ENCODE results near the gene NRXN2. TPM values are rescaled to one million over a fixed set of nuclear protein-coding genes. Genes with fewer than 3 reads are reported as not detected.

Gene NRXN2
- total RNA-seq, 1 donor from 2014 or later, result not detected

DNA sequence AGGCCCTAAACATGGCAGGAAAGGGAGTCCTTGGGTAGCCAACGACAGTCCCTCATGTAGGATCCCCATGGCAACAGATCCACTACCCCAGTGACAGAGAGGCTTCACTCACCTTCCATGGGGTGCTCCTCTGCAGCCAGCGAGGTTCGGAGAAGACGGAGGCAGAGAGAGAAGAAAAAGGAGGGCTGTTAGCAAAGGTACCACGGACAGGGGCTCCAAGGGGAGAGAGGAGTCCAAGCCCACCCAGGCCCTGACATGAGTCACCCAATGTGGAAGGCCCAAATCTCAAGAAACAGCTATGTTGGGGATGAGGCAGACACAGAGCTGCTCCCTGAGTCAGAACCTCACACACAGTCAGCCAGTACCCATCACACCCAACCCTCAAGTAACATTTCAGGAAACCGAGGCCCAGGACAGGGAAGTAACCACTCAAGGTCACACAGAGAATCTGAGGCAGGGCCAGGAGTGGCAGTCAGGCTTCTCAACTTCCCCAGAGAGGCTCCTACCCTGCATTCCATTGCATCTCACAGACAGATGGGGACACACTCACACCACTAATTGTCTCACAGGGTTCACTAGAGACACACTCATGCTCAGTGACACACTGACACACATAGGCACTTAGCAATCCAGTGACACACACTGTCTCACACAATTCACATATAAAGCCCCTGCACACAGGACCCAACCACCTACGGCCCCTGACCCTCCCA lies 25.2 kb downstream of the NRXN2 start:
- DNase-seq (ENCODE audit: low read depth) (no peak), FAIRE-seq (peak; percentile 55)
- Histone ChIP-seq H3K36me3 (ENCODE audit: control insufficient read depth, insufficient read depth, low read length) (no peaks in the 10 kb centered on the region), H3K27me3 (ENCODE audit: control insufficient read depth, insufficient read depth, low read length) (peaks cover 16% of the 10 kb centered on the region), H3K4me3 (ENCODE audit: low read depth, low read length) (no peak overlapping the region)
- TF ChIP-seq, protein P1, sequence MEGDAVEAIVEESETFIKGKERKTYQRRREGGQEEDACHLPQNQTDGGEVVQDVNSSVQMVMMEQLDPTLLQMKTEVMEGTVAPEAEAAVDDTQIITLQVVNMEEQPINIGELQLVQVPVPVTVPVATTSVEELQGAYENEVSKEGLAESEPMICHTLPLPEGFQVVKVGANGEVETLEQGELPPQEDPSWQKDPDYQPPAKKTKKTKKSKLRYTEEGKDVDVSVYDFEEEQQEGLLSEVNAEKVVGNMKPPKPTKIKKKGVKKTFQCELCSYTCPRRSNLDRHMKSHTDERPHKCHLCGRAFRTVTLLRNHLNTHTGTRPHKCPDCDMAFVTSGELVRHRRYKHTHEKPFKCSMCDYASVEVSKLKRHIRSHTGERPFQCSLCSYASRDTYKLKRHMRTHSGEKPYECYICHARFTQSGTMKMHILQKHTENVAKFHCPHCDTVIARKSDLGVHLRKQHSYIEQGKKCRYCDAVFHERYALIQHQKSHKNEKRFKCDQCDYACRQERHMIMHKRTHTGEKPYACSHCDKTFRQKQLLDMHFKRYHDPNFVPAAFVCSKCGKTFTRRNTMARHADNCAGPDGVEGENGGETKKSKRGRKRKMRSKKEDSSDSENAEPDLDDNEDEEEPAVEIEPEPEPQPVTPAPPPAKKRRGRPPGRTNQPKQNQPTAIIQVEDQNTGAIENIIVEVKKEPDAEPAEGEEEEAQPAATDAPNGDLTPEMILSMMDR (IDR thresholded peaks at IDR 0.05; ENCODE audit: insufficient read depth, low read length, severe bottlenecking), result no peak

DNA sequence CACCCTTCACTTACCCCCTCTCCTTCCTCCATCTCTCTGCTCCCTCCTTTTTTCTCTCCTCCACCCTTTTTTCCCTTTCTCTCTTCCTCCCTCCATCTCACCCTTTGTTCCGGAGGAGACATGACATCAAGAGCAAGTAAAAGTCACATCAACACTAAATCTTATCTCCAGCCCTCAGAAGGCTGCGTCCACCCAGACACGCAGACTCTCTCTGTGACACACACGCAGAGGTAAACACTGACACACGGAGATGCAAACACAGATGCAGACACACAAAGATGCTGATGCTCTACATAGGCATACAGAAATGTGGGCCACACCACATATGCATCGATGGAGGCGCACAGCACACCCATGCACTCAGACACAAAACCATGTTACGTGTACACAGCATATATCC lies 27.0 kb downstream of the NRXN2 start:
- TF ChIP-seq, protein P1 (IDR thresholded peaks at IDR 0.05; ENCODE audit: insufficient read depth, low read length, severe bottlenecking), result no peak
- FAIRE-seq (no peak), DNase-seq (ENCODE audit: low read depth) (no peak)
- Histone ChIP-seq H3K4me3 (ENCODE audit: low read depth, low read length) (no peak overlapping the region), H3K27me3 (ENCODE audit: control insufficient read depth, insufficient read depth, low read length) (peaks cover 20% of the 10 kb centered on the region), H3K36me3 (ENCODE audit: control insufficient read depth, insufficient read depth, low read length) (no peaks in the 10 kb centered on the region)

DNA sequence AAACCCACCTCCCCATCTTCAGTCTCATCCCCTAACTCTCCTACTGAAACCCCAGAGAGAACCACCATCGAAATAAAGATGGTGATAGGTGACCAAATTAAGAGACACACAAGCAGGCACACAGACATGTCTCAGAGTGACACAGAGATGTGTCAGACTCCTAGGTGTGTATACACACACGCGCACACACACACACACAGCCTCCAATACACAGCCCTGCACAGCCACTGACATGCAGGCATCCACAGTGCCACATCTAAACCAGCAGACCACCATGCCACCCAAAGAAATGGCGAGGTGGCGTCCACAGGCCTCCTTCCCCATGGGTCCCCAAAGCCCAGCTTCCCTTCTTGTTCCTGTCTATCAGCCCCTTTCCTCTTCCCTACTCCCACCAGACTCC lies 27.4 kb downstream of the NRXN2 start:
- TF ChIP-seq, protein P1 (IDR thresholded peaks at IDR 0.05; ENCODE audit: insufficient read depth, low read length, severe bottlenecking), result no peak
- no peak for DNase-seq (ENCODE audit: low read depth)
- FAIRE-seq, result no peak
- H3K36me3 ChIP-seq (ENCODE audit: control insufficient read depth, insufficient read depth, low read length), result no peaks in the 10 kb centered on the region
- H3K27me3 ChIP-seq (ENCODE audit: control insufficient read depth, insufficient read depth, low read length), result peaks cover 22% of the 10 kb centered on the region
- H3K4me3 ChIP-seq (ENCODE audit: low read depth, low read length), result no peak overlapping the region

DNA sequence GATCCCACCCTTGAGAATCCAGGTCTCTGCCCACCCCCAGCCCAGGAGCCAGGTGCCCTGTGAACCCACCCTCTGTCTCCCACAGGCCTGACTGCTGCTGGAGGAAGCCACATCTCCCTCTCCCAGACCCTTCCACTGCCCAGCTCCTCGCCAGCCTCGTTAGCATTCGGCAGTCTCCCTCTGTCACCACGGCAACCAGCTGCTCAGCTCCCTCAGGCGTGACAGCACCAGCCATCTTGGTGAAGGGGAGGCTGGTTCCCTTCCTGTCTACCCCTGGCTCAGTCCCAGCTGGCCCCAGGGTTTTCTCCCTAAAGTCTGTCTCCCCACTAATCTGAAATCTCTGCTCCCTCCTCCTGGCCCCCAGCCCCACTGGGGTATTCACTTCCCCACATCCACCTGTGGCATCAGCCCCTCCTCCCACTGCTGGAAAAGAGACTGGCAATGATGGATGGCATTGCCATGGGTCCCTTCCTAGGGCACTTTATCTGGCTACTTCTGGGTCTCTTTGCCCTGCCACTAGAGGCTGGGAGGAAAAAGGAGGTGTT lies 28.1 kb downstream of the NRXN2 start:
- H3K27me3 ChIP-seq (ENCODE audit: control insufficient read depth, insufficient read depth, low read length), result peaks cover 24% of the 10 kb centered on the region
- DNase-seq (ENCODE audit: low read depth) (no peak), FAIRE-seq (no peak)
- no peak overlapping the region for H3K4me3 ChIP-seq (ENCODE audit: low read depth, low read length)
- H3K36me3 ChIP-seq (ENCODE audit: control insufficient read depth, insufficient read depth, low read length), result no peaks in the 10 kb centered on the region
- TF ChIP-seq, protein P1 (IDR thresholded peaks at IDR 0.05; ENCODE audit: insufficient read depth, low read length, severe bottlenecking), result no peak

DNA sequence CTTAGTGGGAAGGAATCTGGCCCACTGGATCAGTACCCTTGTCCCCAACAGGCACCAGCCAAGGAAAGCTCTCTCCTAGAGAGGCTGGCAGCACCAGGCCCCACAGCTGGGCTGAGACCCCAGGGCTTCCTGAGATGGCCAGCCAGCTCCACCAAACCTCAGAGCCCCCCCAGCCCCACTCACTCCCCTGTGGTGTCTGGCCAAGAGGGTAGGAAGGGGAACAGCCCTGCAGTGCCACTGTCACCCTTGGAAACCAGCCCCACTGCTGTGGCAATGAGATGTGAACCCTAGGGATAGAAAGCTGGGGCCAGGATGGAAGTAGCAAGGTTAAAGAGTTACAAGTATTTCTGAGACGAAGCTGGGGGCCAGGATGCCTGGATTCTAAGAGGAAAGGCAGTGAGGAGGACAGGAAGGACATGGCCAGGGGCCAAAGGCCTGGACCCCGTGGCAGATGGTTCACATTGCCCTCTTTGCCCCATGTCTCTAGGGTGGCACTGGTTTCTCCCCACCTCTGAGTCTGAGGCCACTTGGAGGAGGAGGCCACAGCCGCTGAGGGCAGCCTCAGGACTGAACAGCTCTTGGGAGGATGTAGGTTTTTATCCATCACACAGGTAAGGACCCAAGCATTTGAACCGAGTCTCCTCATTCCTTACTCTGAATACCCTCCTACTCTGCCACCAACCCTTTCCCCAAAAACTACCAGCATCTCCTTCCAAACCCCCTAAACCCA lies 28.8 kb downstream of the NRXN2 start:
- Histone ChIP-seq H3K4me3 (ENCODE audit: low read depth, low read length) (no peak overlapping the region), H3K36me3 (ENCODE audit: control insufficient read depth, insufficient read depth, low read length) (no peaks in the 10 kb centered on the region), H3K27me3 (ENCODE audit: control insufficient read depth, insufficient read depth, low read length) (peaks cover 24% of the 10 kb centered on the region)
- FAIRE-seq (no peak), DNase-seq (ENCODE audit: low read depth) (no peak)
- TF ChIP-seq, protein P1 (IDR thresholded peaks at IDR 0.05; ENCODE audit: insufficient read depth, low read length, severe bottlenecking), result no peak

Data from bronchial epithelial cell (primary cell).